Glutamatergic neuron (in vitro differentiated cells): ENCODE measurements around the gene SERPINH1. TPM values are rescaled to one million over a fixed set of nuclear protein-coding genes. Genes with fewer than 3 reads are reported as not detected.
A peak's percentile ranks its signal among the peaks of the same experiment; 100 is the strongest.

Experiments
- DNase-seq: peaks from one replicate; pipeline ENCODE4 v3.0.0; 2022
- H3K27ac Mint-ChIP-seq: one replicate; pipeline ENCODE4 v1.8.0; 2020; ENCODE audit warnings: mild to moderate bottlenecking, mixed read lengths, inconsistent platforms; ENCODE audit not compliant: unreplicated experiment
- H3K27me3 Mint-ChIP-seq: one replicate; pipeline ENCODE4 v1.8.0; 2020; ENCODE audit warnings: mild to moderate bottlenecking, moderate library complexity, mixed read lengths, inconsistent platforms; ENCODE audit not compliant: unreplicated experiment
- H3K36me3 Mint-ChIP-seq: one replicate; pipeline ENCODE4 v1.8.0; 2020; ENCODE audit warnings: mild to moderate bottlenecking, mixed read lengths, inconsistent platforms; ENCODE audit not compliant: unreplicated experiment
- H3K4me1 Mint-ChIP-seq: one replicate; pipeline ENCODE4 v1.8.0; 2020; ENCODE audit warnings: mild to moderate bottlenecking, low read depth, mixed read lengths, inconsistent platforms; ENCODE audit not compliant: unreplicated experiment
- H3K4me3 Mint-ChIP-seq: one replicate; pipeline ENCODE4 v1.8.0; 2020; ENCODE audit warnings: mild to moderate bottlenecking, mixed read lengths, inconsistent platforms; ENCODE audit not compliant: unreplicated experiment
- H3K9me3 Mint-ChIP-seq: one replicate; pipeline ENCODE4 v1.8.0; 2020; ENCODE audit warnings: mild to moderate bottlenecking, moderate library complexity, mixed read lengths, inconsistent platforms; ENCODE audit not compliant: unreplicated experiment
- CTCF ChIP-seq: fragments of 200-600 bp; sonication (generic); IDR thresholded peaks from one replicate; pipeline ENCODE4 v1.5.0; 2021; ENCODE audit not compliant: partially characterized antibody, unreplicated experiment
- total RNA-seq: library from RNA; stranded (reverse); fragmentation: NEBNext Ultra II Directional; extraction: Animal tissue kit (Norgen Biotek cat#: 25700); gene quantifications from one replicate; pipeline ENCODE4 v1.2.1, GENCODE V29; 2021; ENCODE audit not compliant: unreplicated experiment

Gene SERPINH1
- total RNA-seq, 1 donor from 2014 or later: 35.0 TPM

GRCh38 chr11:75548595-75549272, 13.3 kb upstream of the SERPINH1 start:
- TF ChIP-seq CTCF: no peak
- H3K36me3 Mint-ChIP-seq: no peaks in the 10 kb centered on the region
- no peak overlapping the region for H3K27ac Mint-ChIP-seq
- no peak for DNase-seq
- no peak overlapping the region for H3K4me3 Mint-ChIP-seq
- peaks cover 3% of the 10 kb centered on the region for H3K9me3 Mint-ChIP-seq
- peaks cover 4% of the 10 kb centered on the region for H3K27me3 Mint-ChIP-seq
- peaks cover 6% of the 10 kb centered on the region for H3K4me1 Mint-ChIP-seq

DNA sequence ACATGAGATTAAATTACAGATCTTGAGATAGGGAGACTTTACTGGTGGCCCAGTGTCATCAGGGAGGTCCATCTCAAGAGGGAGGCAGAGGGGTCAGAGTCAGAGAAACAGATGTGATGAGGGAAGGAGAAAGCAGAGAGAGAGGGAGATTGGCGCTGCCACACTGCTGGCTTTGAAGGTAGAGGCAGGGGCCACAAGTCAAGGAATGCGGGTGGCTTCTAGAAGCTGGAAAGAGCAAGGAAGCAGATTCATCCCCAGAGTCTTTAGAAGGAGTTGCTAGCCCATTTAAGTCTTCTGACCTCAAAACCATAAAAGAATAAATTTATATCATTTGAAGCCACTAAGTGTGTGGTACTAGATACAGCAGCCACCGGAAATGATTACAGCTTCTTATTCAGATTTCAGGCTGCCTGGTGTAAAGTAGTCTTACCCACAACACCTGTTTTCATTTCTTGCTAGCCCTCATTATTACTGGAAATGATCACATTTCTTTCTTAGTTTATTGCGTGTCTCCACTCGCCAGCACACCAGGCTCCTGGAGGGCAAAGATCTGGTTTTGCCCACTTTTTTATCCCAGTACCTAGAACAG, 12.6 kb upstream of the SERPINH1 start:
- no peak overlapping the region for H3K27ac Mint-ChIP-seq
- H3K9me3 Mint-ChIP-seq: peaks cover 3% of the 10 kb centered on the region
- no peaks in the 10 kb centered on the region for H3K36me3 Mint-ChIP-seq
- no peak for TF ChIP-seq CTCF
- peaks cover 4% of the 10 kb centered on the region for H3K27me3 Mint-ChIP-seq
- H3K4me3 Mint-ChIP-seq: no peak overlapping the region
- DNase-seq: no peak
- H3K4me1 Mint-ChIP-seq: peaks cover 6% of the 10 kb centered on the region

DNA sequence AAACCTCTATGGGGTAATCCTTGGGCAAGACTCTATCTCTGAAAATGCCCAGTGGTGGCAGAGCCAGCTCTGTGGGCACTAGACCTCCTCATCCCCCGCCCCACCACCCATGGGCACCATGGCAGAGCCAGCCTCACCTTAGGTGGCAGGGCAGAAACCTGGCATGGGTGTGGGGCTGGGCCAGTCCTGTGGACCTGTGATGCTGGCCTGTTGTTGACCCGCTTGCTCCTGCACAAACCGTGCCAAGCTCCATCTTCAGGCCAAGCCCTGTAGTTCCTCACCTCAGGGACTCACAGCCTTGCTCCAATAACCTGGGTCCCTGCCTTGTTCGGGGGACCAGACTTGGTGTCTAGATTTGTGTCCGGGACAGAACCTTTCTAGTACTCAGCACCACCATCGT, 8.9 kb upstream of the SERPINH1 start:
- Mint-ChIP-seq H3K27me3 (no peaks in the 10 kb centered on the region), H3K4me1 (peaks cover under 1% of the 10 kb centered on the region), H3K36me3 (no peaks in the 10 kb centered on the region), H3K27ac (no peak overlapping the region), H3K4me3 (no peak overlapping the region), H3K9me3 (peaks cover 5% of the 10 kb centered on the region)
- TF ChIP-seq CTCF: no peak
- DNase-seq: no peak

GRCh38 chr11:75553889-75554257, 8.2 kb upstream of the SERPINH1 start:
- Mint-ChIP-seq H3K36me3 (no peaks in the 10 kb centered on the region), H3K27me3 (no peaks in the 10 kb centered on the region), H3K9me3 (peaks cover 5% of the 10 kb centered on the region), H3K4me3 (no peak overlapping the region), H3K4me1 (no peaks in the 10 kb centered on the region), H3K27ac (no peak overlapping the region)
- no peak for TF ChIP-seq CTCF
- no peak for DNase-seq

DNA sequence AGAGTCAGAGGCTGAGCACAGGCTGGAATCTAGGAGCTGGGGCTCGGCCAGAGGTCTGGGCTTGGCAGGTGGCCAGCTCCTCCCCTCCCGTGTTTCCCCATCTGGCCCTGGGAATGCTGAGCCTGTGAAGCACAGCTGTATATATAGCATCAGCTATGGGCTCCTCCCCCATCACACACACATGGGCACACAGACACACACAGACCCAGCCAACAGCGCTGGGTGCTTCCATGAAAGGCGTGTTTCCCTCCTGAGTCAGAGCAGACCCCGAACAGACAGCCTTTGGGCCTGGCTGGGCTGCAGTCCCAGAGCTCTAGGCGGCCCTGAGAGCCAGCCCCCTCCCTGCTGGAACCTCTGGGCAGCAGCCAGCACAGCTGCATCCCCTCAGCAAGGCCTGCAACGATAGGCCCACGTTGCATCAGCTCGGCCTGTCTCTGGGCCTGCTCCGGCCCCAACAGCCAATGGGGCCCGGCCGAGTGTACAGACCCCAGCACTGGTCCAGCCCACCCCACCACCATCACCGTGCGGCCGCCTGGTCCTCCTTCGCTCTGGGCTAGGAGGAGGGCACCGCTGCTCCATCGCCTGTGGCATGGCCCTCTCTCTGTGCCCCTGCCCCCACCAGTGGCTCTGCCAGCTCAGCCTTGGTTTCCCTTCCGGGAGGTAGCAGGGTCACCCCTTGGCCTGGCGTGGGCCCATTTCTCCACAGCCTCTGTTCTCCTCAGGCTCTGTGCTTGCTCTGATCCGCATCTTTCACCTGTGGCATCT, 7.6 kb upstream of the SERPINH1 start:
- Mint-ChIP-seq H3K27ac (peak overlapping the region; percentile 54), H3K36me3 (no peaks in the 10 kb centered on the region), H3K4me1 (peaks cover under 1% of the 10 kb centered on the region), H3K4me3 (no peak overlapping the region), H3K27me3 (no peaks in the 10 kb centered on the region), H3K9me3 (peaks cover 5% of the 10 kb centered on the region)
- peak; percentile 36 for DNase-seq
- no peak for TF ChIP-seq CTCF
